ENCODE results near the gene ST6GAL2.
A peak's percentile ranks its signal among the peaks of the same experiment; 100 is the strongest.

The ST6GAL2 gene

GRCh38 chr2:106859498-106859897 lies 26.5 kb downstream of the ST6GAL2 start:
- no peak for DNase-seq

GRCh38 chr2:106858810-106859209 lies 27.2 kb downstream of the ST6GAL2 start:
- DNase-seq: peak; percentile 51

- no peak for DNase-seq
Observed at GRCh38 chr2:106857882-106858478, 28.0 kb downstream of the ST6GAL2 start.

GRCh38 chr2:106853631-106854030 lies 32.3 kb downstream of the ST6GAL2 start:
- DNase-seq: peak; percentile 32

GRCh38 chr2:106851881-106852501 lies 34.0 kb downstream of the ST6GAL2 start:
- no peak for DNase-seq

GRCh38 chr2:106851087-106851874 lies 34.7 kb downstream of the ST6GAL2 start:
- DNase-seq: peak; percentile 52

- DNase-seq: no peak
Observed at GRCh38 chr2:106849253-106849652, 36.7 kb downstream of the ST6GAL2 start.

GRCh38 chr2:106847366-106847765 lies 38.6 kb downstream of the ST6GAL2 start:
- DNase-seq: peak; percentile 6

GRCh38 chr2:106845716-106846115 lies 40.3 kb downstream of the ST6GAL2 start:
- DNase-seq: no peak

- DNase-seq: peak; percentile 77
Observed at GRCh38 chr2:106843910-106844250, 42.1 kb downstream of the ST6GAL2 start.

- peak; percentile 43 for DNase-seq
Observed at GRCh38 chr2:106843001-106843909, 42.7 kb downstream of the ST6GAL2 start.

- DNase-seq: peak; percentile 99
Observed at GRCh38 chr2:106841886-106842645, 43.9 kb downstream of the ST6GAL2 start.

GRCh38 chr2:106840818-106841217 lies 45.1 kb downstream of the ST6GAL2 start:
- no peak for DNase-seq

GRCh38 chr2:106839849-106840595 lies 45.9 kb downstream of the ST6GAL2 start:
- peak; percentile 27 for DNase-seq

- DNase-seq: peak; percentile 24
Observed at GRCh38 chr2:106833256-106833655, 52.7 kb downstream of the ST6GAL2 start.

- no peak for DNase-seq
Observed at GRCh38 chr2:106831816-106832569, 54.0 kb downstream of the ST6GAL2 start.

GRCh38 chr2:106831241-106831640 lies 54.7 kb downstream of the ST6GAL2 start:
- no peak for DNase-seq

- no peak for DNase-seq
Observed at GRCh38 chr2:106830191-106830590, 55.8 kb downstream of the ST6GAL2 start.

- DNase-seq: no peak
Observed at GRCh38 chr2:106828119-106828518, 57.8 kb downstream of the ST6GAL2 start.

GRCh38 chr2:106827158-106827557 lies 58.8 kb downstream of the ST6GAL2 start:
- DNase-seq: no peak

- DNase-seq: no peak
Observed at GRCh38 chr2:106825161-106825560, 60.8 kb downstream of the ST6GAL2 start.
